ENCODE measurements around the gene GSS. TPM values are rescaled to one million over a fixed set of nuclear protein-coding genes. Genes with fewer than 3 reads are reported as not detected.

Gene GSS
- total RNA-seq, 4 donors from 2014 or later, result 125 to 364 (median 129) TPM

DNA sequence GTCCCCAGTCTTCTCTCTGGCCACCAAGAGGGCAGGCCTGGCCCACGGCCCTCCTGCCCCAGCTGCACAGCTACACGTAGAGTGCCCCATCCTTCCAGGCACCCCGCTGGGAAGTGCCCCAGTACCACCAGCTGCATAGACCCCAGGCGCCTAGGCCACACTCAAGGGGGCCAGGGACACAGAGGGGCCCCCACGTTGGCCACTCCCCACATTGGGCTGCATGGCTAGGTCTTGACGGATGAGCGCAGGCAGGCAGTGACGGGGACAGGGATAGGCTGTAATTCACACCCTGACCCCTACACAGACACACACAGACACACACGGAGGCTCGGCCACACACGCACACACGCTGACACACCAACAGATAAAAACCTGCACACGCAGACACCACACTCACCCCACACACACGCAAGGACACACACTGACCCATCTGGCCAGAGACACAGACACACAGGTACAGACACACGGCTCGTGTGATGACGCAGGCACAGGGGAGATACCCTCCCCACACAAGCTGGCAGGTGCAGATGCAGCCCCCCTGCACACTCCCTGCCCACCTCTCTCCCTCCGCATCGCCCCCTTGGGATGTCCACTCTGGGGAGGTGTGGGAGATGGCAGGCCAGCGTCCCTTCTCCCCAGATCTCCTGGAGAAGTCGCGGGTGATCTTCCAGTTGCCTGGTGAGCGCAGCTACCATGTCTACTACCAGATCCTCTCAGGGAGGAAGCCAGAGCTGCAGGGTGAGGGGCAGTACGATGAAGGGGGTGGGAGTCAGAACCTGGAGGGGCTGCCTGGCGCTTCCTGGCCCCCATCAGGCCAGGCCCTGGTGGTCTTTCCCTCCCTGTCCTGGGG lies 30.1 kb upstream of the GSS start:
- H3K4me3 ChIP-seq, result no peak overlapping the region
- intact Hi-C loops (cut with DNase I; ENCODE audit: low total_unique reads) (no loop called here), in situ Hi-C loops (cut with MboI; ENCODE audit: low pct_ligation_motif_present in 1 of 4, low pct_unique_long_range_greater_than_20kb in 1 of 4, low sequenced_read_pairs in 3 of 4) (no loop called here)
- H3K9me3 ChIP-seq, result no peaks in the 10 kb centered on the region
- H3K36me3 ChIP-seq, result no peaks in the 10 kb centered on the region
- no peak for DNase-seq
- no peak overlapping the region for H3K27ac ChIP-seq
- 78% methylated on average over 15 of the region's 25 CpGs; no CpG with 5 or more reads in 1 of the 2 donors for WGBS, 2 donors (ENCODE audit: low coverage in 1 of 2)
- TF ChIP-seq, protein P1, sequence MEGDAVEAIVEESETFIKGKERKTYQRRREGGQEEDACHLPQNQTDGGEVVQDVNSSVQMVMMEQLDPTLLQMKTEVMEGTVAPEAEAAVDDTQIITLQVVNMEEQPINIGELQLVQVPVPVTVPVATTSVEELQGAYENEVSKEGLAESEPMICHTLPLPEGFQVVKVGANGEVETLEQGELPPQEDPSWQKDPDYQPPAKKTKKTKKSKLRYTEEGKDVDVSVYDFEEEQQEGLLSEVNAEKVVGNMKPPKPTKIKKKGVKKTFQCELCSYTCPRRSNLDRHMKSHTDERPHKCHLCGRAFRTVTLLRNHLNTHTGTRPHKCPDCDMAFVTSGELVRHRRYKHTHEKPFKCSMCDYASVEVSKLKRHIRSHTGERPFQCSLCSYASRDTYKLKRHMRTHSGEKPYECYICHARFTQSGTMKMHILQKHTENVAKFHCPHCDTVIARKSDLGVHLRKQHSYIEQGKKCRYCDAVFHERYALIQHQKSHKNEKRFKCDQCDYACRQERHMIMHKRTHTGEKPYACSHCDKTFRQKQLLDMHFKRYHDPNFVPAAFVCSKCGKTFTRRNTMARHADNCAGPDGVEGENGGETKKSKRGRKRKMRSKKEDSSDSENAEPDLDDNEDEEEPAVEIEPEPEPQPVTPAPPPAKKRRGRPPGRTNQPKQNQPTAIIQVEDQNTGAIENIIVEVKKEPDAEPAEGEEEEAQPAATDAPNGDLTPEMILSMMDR (IDR thresholded peaks at IDR 0.05), result no peak
- TF ChIP-seq POLR2A (IDR thresholded peaks at IDR 0.05) (no peak), EP300 (IDR thresholded peaks at IDR 0.05; ENCODE audit: low read depth) (no peak), POLR2AphosphoS5 (IDR thresholded peaks at IDR 0.05) (no peak)
- H3K27me3 ChIP-seq, result peaks cover 14% of the 10 kb centered on the region
- peaks cover 10 to 25% (median 19%) of the 10 kb centered on the region in 4 donors for H3K4me1 ChIP-seq

- Histone ChIP-seq H3K4me3 (no peak overlapping the region), H3K4me1 (peaks cover 10 to 25% (median 20%) of the 10 kb centered on the region in 4 donors), H3K27me3 (peaks cover 14% of the 10 kb centered on the region), H3K9me3 (no peaks in the 10 kb centered on the region), H3K36me3 (no peaks in the 10 kb centered on the region), H3K27ac (no peak overlapping the region)
- intact Hi-C loops (cut with DNase I; ENCODE audit: low total_unique reads), result no loop called here
- in situ Hi-C loops (cut with MboI; ENCODE audit: low pct_ligation_motif_present in 1 of 4, low pct_unique_long_range_greater_than_20kb in 1 of 4, low sequenced_read_pairs in 3 of 4), result no loop called here
- no peak for DNase-seq
- 82% methylated on average over 18 of the region's 18 CpGs; no CpG with 5 or more reads in 1 of the 2 donors for WGBS, 2 donors (ENCODE audit: low coverage in 1 of 2)
- no peak for TF ChIP-seq POLR2AphosphoS5 (IDR thresholded peaks at IDR 0.05)
- no peak for TF ChIP-seq EP300 (IDR thresholded peaks at IDR 0.05; ENCODE audit: low read depth)
- TF ChIP-seq POLR2A (IDR thresholded peaks at IDR 0.05), result no peak
- TF ChIP-seq, protein P1 (IDR thresholded peaks at IDR 0.05), result no peak
These were observed 29.2 kb upstream of the GSS start for GRCh38 chr20:34984756-34985261.

DNA sequence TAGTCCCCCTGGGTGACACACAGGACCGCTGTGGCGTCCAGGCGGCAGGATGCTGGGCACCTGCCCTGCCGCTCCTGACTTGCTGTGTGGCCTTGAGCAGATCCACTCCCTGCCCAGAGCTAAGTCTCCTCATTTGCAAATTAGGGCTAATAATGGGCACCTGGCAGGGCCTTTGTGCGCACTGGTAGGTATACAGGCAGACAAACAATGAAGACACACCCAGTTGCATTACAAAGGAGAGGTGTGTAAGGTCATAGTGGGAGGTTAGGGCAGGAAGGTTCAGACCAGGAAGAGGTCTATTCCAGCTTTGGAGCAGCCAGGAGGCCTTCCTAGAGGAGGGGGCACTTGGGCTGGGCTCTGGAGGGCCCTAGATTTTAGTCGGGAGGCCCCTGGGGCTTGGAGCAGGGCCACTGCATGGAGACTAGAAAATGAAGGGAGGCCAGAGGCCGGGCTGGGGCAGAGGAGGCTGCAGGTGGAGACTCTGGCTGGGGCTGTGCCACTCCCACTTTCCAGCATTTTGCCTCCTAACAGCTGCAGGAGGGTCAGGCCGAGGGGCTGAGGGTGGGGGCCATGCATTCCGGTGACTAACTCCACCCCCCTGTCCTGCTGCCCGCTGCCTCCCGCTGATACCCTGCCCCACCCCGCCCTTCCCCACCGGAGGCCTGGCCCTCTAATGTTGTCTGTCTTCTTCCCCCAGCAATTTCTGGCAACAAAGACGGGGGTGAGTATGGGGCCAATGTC lies 28.6 kb upstream of the GSS start:
- intact Hi-C loops (cut with DNase I; ENCODE audit: low total_unique reads) (no loop called here), in situ Hi-C loops (cut with MboI; ENCODE audit: low pct_ligation_motif_present in 1 of 4, low pct_unique_long_range_greater_than_20kb in 1 of 4, low sequenced_read_pairs in 3 of 4) (no loop called here)
- no peak for TF ChIP-seq EP300 (IDR thresholded peaks at IDR 0.05; ENCODE audit: low read depth)
- TF ChIP-seq POLR2A (IDR thresholded peaks at IDR 0.05), result no peak
- TF ChIP-seq, protein P1 (IDR thresholded peaks at IDR 0.05), result no peak
- H3K36me3 ChIP-seq, result no peaks in the 10 kb centered on the region
- H3K27me3 ChIP-seq, result peaks cover 14% of the 10 kb centered on the region
- no peak overlapping the region for H3K4me3 ChIP-seq
- 27% methylated on average over 13 of the region's 14 CpGs; no CpG with 5 or more reads in 1 of the 2 donors for WGBS, 2 donors (ENCODE audit: low coverage in 1 of 2)
- peak; percentile 33 for DNase-seq
- H3K9me3 ChIP-seq, result no peaks in the 10 kb centered on the region
- peaks cover 10 to 25% (median 20%) of the 10 kb centered on the region in 4 donors for H3K4me1 ChIP-seq
- H3K27ac ChIP-seq, result peak overlapping the region in 2 of 4 donors; percentile 22 to 46

All from transverse colon (tissue), 4 donors.